Fibroblast of lung (primary cell): Measurements from ENCODE around the gene PKHD1.

Source experiments
- EZH2 ChIP-seq: IDR thresholded peaks from 2 replicates; pipeline ENCODE4 v1.5.1; 2012; ENCODE audit warnings: low read length, control low read depth, mild to moderate bottlenecking; ENCODE audit errors: missing control alignments
- TF ChIP-seq, protein P1 (sequence below), 2 donors: IDR thresholded peaks in 1 of 2; conservative IDR thresholded peaks in 1 of 2; 1 replicate in 1 of 2; 2 replicates in 1 of 2; pipeline ENCODE4 v1.5.1; 2011 to 2012; ENCODE audit warnings: low read length in 2 of 2, control low read depth in 1 of 2, inconsistent platforms in 1 of 2, low read depth in 1 of 2, mild to moderate bottlenecking in 1 of 2

DNA sequence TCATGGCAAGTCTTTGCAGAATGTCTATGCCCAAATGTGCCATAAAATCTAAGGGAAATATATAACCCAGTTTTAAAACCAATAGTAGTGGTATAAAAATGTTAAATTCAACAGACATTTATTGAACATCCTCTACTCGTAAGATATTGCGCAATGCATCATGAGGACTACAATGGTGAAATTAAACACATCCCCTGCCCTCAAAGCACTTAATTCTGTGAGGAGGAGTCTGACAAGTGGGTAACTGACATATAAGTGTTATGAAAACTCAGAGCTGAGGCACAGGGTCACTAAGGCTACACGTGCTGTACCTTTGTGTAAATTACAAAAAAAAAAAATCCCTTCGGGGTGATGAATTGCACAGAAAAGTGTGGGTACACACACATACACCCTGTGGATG is 6.2 kb downstream of the PKHD1 start:
- TF ChIP-seq, protein P1, sequence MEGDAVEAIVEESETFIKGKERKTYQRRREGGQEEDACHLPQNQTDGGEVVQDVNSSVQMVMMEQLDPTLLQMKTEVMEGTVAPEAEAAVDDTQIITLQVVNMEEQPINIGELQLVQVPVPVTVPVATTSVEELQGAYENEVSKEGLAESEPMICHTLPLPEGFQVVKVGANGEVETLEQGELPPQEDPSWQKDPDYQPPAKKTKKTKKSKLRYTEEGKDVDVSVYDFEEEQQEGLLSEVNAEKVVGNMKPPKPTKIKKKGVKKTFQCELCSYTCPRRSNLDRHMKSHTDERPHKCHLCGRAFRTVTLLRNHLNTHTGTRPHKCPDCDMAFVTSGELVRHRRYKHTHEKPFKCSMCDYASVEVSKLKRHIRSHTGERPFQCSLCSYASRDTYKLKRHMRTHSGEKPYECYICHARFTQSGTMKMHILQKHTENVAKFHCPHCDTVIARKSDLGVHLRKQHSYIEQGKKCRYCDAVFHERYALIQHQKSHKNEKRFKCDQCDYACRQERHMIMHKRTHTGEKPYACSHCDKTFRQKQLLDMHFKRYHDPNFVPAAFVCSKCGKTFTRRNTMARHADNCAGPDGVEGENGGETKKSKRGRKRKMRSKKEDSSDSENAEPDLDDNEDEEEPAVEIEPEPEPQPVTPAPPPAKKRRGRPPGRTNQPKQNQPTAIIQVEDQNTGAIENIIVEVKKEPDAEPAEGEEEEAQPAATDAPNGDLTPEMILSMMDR (conservative IDR thresholded peaks at IDR 0.05 in 1 of 2, IDR thresholded peaks at IDR 0.05 in 1 of 2; ENCODE audit: low read depth in 1 of 2, low read length in 2 of 2) = no peak
- TF ChIP-seq EZH2 = no peak
